Neural progenitor cell (in vitro differentiated cells): ENCODE data around the gene AP1M1. TPM values are rescaled to one million over a fixed set of nuclear protein-coding genes. Genes with fewer than 3 reads are reported as not detected.

Experiments used
- DNase-seq: peaks from one replicate; pipeline ENCODE4 v3.0.0-alpha.2; 2016; ENCODE audit warnings: low spot score
- H2AFZ ChIP-seq: fragments of 200-600 bp; sonication (generic); replicated peaks from 2 replicates; pipeline ENCODE4 v1.6.1; 2016; ENCODE audit warnings: antibody characterized with exemption
- H3F3A ChIP-seq: fragments of 200-600 bp; sonication (generic); 2 replicates; pipeline ENCODE4 v1.6.1; 2016; ENCODE audit warnings: antibody characterized with exemption, low read depth
- H3K27ac ChIP-seq: fragments of 200-600 bp; sonication (generic); 2 replicates; pipeline ENCODE4 v1.5.1; 2016; ENCODE audit warnings: mild to moderate bottlenecking
- H3K27me3 ChIP-seq: fragments of 200-600 bp; sonication (generic); 2 replicates; pipeline ENCODE4 v1.6.1; 2016; ENCODE audit warnings: mild to moderate bottlenecking, moderate library complexity
- H3K36me3 ChIP-seq: fragments of 200-600 bp; sonication (generic); 2 replicates; pipeline ENCODE4 v1.5.1; 2016
- H3K4me1 ChIP-seq: fragments of 200-600 bp; sonication (generic); 2 replicates; pipeline ENCODE4 v1.6.1; 2016; ENCODE audit warnings: mixed run types
- H3K4me2 ChIP-seq: fragments of 200-600 bp; sonication (generic); 2 replicates; pipeline ENCODE4 v1.6.1; 2016
- H3K4me3 ChIP-seq: fragments of 200-600 bp; sonication (generic); 2 replicates; pipeline ENCODE4 v1.5.1; 2016
- H3K79me2 ChIP-seq: fragments of 200-600 bp; sonication (generic); 2 replicates; pipeline ENCODE4 v1.6.1; 2016; ENCODE audit warnings: low read depth
- H3K9ac ChIP-seq: fragments of 200-600 bp; sonication (generic); 2 replicates; pipeline ENCODE4 v1.6.1; 2016
- H3K9me3 ChIP-seq: fragments of 200-600 bp; sonication (generic); 2 replicates; pipeline ENCODE4 v1.5.1; 2016; ENCODE audit warnings: low read depth
- H4K20me1 ChIP-seq: fragments of 200-600 bp; sonication (generic); 2 replicates; pipeline ENCODE4 v1.6.1; 2016; ENCODE audit warnings: low read depth
- H3K27ac Mint-ChIP-seq: 3 replicates; pipeline ENCODE4 v1.8.0; 2021; ENCODE audit warnings: mixed read lengths
- H3K27me3 Mint-ChIP-seq: 2 replicates; pipeline ENCODE4 v1.8.0; 2022; ENCODE audit warnings: low read depth, mild to moderate bottlenecking, inconsistent platforms, moderate library complexity, mixed read lengths; ENCODE audit not compliant: insufficient read depth
- H3K36me3 Mint-ChIP-seq: 3 replicates; pipeline ENCODE4 v1.8.0; 2021; ENCODE audit warnings: mixed read lengths
- H3K4me1 Mint-ChIP-seq: 3 replicates; pipeline ENCODE4 v1.8.0; 2021; ENCODE audit warnings: mixed read lengths
- H3K4me3 Mint-ChIP-seq: 3 replicates; pipeline ENCODE4 v1.8.0; 2021; ENCODE audit warnings: mild to moderate bottlenecking, moderate library complexity, mixed read lengths
- H3K9me3 Mint-ChIP-seq: 3 replicates; pipeline ENCODE4 v1.8.0; 2020; ENCODE audit warnings: mixed read lengths
- CTCF ChIP-seq: fragments of 200-600 bp; sonication (generic); IDR thresholded peaks from 2 replicates; pipeline ENCODE4 v1.5.1; 2017; ENCODE audit warnings: antibody characterized with exemption, mild to moderate bottlenecking
- EZH2 ChIP-seq: fragments of 200-600 bp; sonication (generic); IDR thresholded peaks from 2 replicates; pipeline ENCODE4 v1.6.1; 2017; ENCODE audit warnings: antibody characterized with exemption, mild to moderate bottlenecking, moderate library complexity
- EZH2phosphoT487 ChIP-seq: fragments of 200-600 bp; sonication (generic); IDR thresholded peaks from 2 replicates; pipeline ENCODE4 v1.6.1; 2017; ENCODE audit warnings: antibody characterized with exemption
- total RNA-seq: library from RNA; depleted of rRNA; stranded (reverse); fragments of >200 nt; gene quantifications from 2 replicates; pipeline ENCODE4 v1.2.3, GENCODE V29; 2015; ENCODE audit warnings: low replicate concordance

AP1M1 gene
- total RNA-seq, 1 donor from 2014 or later = 26.5 TPM

- H3K4me1 Mint-ChIP-seq = peaks cover 8% of the 10 kb centered on the region
- Histone ChIP-seq H3K36me3 (no peaks in the 10 kb centered on the region), H4K20me1 (peaks cover 16% of the 10 kb centered on the region), H3K79me2 (peaks cover 34% of the 10 kb centered on the region), H2AFZ (no peak overlapping the region), H3K9me3 (no peaks in the 10 kb centered on the region), H3K27ac (no peak overlapping the region), H3K4me2 (no peak overlapping the region), H3K4me3 (no peak overlapping the region), H3K4me1 (peaks cover 5% of the 10 kb centered on the region), H3F3A (peaks cover 9% of the 10 kb centered on the region), H3K9ac (no peak overlapping the region), H3K27me3 (no peaks in the 10 kb centered on the region)
- TF ChIP-seq EZH2 = no peak
- TF ChIP-seq EZH2phosphoT487 = no peak
- no peak for TF ChIP-seq CTCF
- peaks cover 15% of the 10 kb centered on the region for H3K36me3 Mint-ChIP-seq
- H3K9me3 Mint-ChIP-seq = no peaks in the 10 kb centered on the region
- H3K27me3 Mint-ChIP-seq = peaks cover 3% of the 10 kb centered on the region
- no peak for DNase-seq
- no peak overlapping the region for H3K27ac Mint-ChIP-seq
- no peak overlapping the region for H3K4me3 Mint-ChIP-seq
These were observed 7.5 kb upstream of the AP1M1 start for GRCh38 chr19:16190198-16190597.

- no peak for TF ChIP-seq CTCF
- no peak for TF ChIP-seq EZH2
- TF ChIP-seq EZH2phosphoT487 = no peak
- DNase-seq = no peak
- Histone ChIP-seq H4K20me1 (peaks cover 16% of the 10 kb centered on the region), H3K9me3 (no peaks in the 10 kb centered on the region), H3K9ac (no peak overlapping the region), H3K27me3 (no peaks in the 10 kb centered on the region), H3K27ac (no peak overlapping the region), H2AFZ (no peak overlapping the region), H3K4me1 (peaks cover 5% of the 10 kb centered on the region), H3K4me2 (no peak overlapping the region), H3F3A (peaks cover 6% of the 10 kb centered on the region), H3K79me2 (peaks cover 28% of the 10 kb centered on the region), H3K36me3 (no peaks in the 10 kb centered on the region), H3K4me3 (no peak overlapping the region)
- Mint-ChIP-seq H3K9me3 (no peaks in the 10 kb centered on the region), H3K36me3 (peaks cover 12% of the 10 kb centered on the region), H3K27me3 (peaks cover 2% of the 10 kb centered on the region), H3K4me1 (peaks cover 4% of the 10 kb centered on the region), H3K4me3 (no peak overlapping the region), H3K27ac (no peak overlapping the region)
These were observed 7.0 kb upstream of the AP1M1 start for GRCh38 chr19:16190736-16191135.

GRCh38 chr19:16191216-16191908, 6.3 kb upstream of the AP1M1 start:
- Histone ChIP-seq H2AFZ (no peak overlapping the region), H3K4me2 (no peak overlapping the region), H3K9me3 (no peaks in the 10 kb centered on the region), H3K27ac (no peak overlapping the region), H3K79me2 (peaks cover 22% of the 10 kb centered on the region), H3K36me3 (no peaks in the 10 kb centered on the region), H3K9ac (no peak overlapping the region), H4K20me1 (peaks cover 10% of the 10 kb centered on the region), H3K27me3 (no peaks in the 10 kb centered on the region), H3K4me3 (no peak overlapping the region), H3F3A (peaks cover 6% of the 10 kb centered on the region), H3K4me1 (peaks cover under 1% of the 10 kb centered on the region)
- peaks cover 2% of the 10 kb centered on the region for H3K27me3 Mint-ChIP-seq
- no peak overlapping the region for H3K4me3 Mint-ChIP-seq
- DNase-seq = no peak
- no peaks in the 10 kb centered on the region for H3K9me3 Mint-ChIP-seq
- H3K36me3 Mint-ChIP-seq = peaks cover 11% of the 10 kb centered on the region
- no peak for TF ChIP-seq EZH2
- no peak for TF ChIP-seq EZH2phosphoT487
- no peak for TF ChIP-seq CTCF
- H3K27ac Mint-ChIP-seq = no peak overlapping the region
- H3K4me1 Mint-ChIP-seq = peaks cover 3% of the 10 kb centered on the region
